ENCODE measurements around the gene FLII. TPM values are rescaled to one million over a fixed set of nuclear protein-coding genes. Genes with fewer than 3 reads are reported as not detected.

Gene FLII
- total and polyA plus RNA-seq, 2 donors (not counting 3 experiments of a cell fraction or from before 2014, with no cell fraction given): 397 to 582 TPM

DNA sequence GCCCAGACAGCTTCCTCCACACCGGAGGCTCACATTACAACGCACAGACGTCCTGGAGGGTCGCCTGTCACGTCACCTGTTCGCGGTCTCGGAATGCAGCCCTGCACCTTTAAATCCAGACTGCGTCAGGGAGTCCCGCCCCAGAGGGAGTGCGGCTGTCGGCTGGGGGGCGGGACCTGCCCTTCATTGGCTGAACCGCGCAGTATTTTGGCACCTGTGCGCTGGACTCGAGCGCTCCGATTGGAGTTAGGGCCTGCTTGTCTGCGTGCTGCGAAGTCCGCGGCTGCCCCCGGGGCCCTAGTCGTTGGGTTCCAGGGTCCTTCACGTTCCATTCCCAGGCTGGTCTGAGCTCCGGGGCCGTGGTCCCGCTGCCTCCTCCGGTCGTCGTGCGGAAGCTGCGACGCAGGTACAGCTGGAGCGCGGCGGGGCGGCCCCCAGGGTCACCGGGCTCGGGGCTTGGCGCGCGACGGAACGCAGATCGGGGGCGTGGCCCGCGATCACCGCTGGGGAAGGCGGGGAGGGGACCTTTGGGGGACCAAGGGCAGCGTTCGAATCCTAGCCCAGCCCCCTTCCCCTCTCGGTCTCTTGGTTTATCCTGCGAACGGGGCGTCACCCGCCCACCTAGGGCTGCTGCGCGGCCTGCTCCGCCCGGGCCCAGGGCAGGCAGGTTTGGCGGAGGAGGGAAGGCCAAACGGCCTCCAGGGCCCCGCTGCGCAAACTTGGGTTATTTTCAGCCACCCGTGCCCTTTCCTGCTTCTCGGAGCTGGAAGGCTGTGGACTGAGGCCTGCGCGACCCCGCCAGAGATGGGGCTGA, 2.0 kb upstream of the FLII start, which contains the start of gene MIEF2:
Gene MIEF2, plus strand, starts transcription at position 331 of the 814 bp plus-strand sequence. CDS start 2,059 bp downstream, outside the sequence.
- H3K9me3 ChIP-seq (replicated peaks; ENCODE audit: control insufficient read depth, insufficient read depth, low read length): no peaks in the 10 kb centered on the region
- H3K36me3 ChIP-seq (ENCODE audit: control insufficient read depth in 2 of 2, extremely low read depth in 1 of 2, insufficient read depth in 2 of 2, low read length in 2 of 2): peaks cover 2 to 28% of the 10 kb centered on the region in 2 experiments
- H3K4me2 ChIP-seq (ENCODE audit: insufficient read depth, low read length): peak within 1 kb of the TSS; percentile 58
- peaks cover 14% of the 10 kb centered on the region for H3K4me1 ChIP-seq (ENCODE audit: control insufficient read depth, extremely low read depth, insufficient read depth, low read length)
- no peaks in the 10 kb centered on the region for H3K27me3 ChIP-seq (ENCODE audit: control insufficient read depth in 2 of 2, insufficient read depth in 2 of 2, low read length in 2 of 2)
- ChIA-PET CTCF (no interaction called here), POLR2A (no interaction called here)
- no peaks in the 10 kb centered on the region for H4K20me1 ChIP-seq (replicated peaks; ENCODE audit: control insufficient read depth, extremely low read depth, insufficient read depth, low read length)
- intact Hi-C loops (cut with micrococcal nuclease): loop anchor here (1.0 kb wide), 3 partner anchors 35 to 55 kb away; partner anchors contain the start of genes LLGL1 and SMCR8
- peak; percentile 95 for FAIRE-seq
- no TSS peak for BruUV-seq (replicated peaks)
- TF ChIP-seq POLR2A (IDR thresholded peaks at IDR 0.05; ENCODE audit: low read depth, low read length) (peak; percentile 52), FOS (IDR thresholded peaks at IDR 0.05; ENCODE audit: borderline replicate concordance, insufficient read depth, low read length) (no peak), MYC (IDR thresholded peaks at IDR 0.05; ENCODE audit: low read depth, low read length) (no peak), POLR2AphosphoS5 (IDR thresholded peaks at IDR 0.05; ENCODE audit: insufficient read depth, low read depth, low read length) (peak; percentile 25)
- H3K79me2 ChIP-seq (ENCODE audit: control insufficient read depth, insufficient read depth, low read length): peaks cover 22% of the 10 kb centered on the region
- dilution Hi-C loops (cut with MboI; ENCODE audit: extremely low pct_ligation_motif_present, low sequenced_read_pairs): no loop called here
- H2AFZ ChIP-seq (ENCODE audit: low read depth, low read length): peak within 1 kb of the TSS; percentile 78
- DNase-seq (ENCODE audit: low read depth, low spot score): peak; percentile 96
- peak within 1 kb of the TSS; percentile 45 to 78 (median 65) for H3K4me3 ChIP-seq (replicated peaks in 1 of 3; ENCODE audit: insufficient read depth in 1 of 3, low read depth in 1 of 3, low read length in 3 of 3)
- peak within 1 kb of the TSS; percentile 23 for H3K27ac ChIP-seq (ENCODE audit: insufficient read depth, low read depth, low read length)
- peak within 1 kb of the TSS; percentile 58 for H3K9ac ChIP-seq (replicated peaks; ENCODE audit: extremely low read depth, insufficient read depth, low read length)
- H3K9me1 ChIP-seq (replicated peaks; ENCODE audit: control insufficient read depth, extremely low read depth, insufficient read depth, low read length): no peaks in the 10 kb centered on the region

DNA sequence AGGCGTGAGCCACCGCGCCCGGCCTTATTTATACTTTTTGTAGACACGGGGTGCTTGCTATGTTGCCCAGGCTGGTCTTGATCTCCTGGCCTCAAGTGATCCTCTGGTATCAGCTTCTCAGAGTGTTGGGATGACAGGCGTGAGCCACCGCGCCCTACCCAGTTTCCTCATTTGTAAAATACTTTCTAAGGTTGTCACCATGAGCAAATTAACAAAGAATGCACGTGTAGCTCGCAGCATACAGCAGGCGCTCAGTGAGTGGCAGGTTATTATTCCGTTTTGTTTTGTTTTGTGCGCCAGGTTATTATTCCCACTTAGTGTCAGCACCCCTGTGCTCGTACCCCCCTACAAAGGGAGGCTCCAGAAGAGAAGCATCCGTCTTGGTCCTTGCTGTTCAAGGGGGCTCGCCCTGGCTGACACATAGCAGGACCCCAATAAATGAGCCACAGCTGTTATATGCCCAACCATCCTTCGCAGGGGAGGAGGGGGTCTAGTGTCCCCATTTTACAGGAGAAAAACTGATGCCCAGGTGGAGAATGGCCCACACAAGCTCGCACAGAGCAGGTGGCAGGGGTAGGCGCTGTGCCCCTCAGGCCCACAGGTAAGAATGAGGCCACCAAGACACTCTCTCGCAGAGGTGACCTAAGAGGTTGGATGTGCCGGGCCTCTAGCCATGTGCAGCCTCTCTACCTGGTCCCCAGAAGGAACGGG, 1.2 kb upstream of the FLII start:
- peaks cover 2 to 29% of the 10 kb centered on the region in 2 experiments for H3K36me3 ChIP-seq (ENCODE audit: control insufficient read depth in 2 of 2, extremely low read depth in 1 of 2, insufficient read depth in 2 of 2, low read length in 2 of 2)
- FAIRE-seq (no peak), DNase-seq (ENCODE audit: low read depth, low spot score) (no peak)
- no peaks in the 10 kb centered on the region for H3K9me3 ChIP-seq (replicated peaks; ENCODE audit: control insufficient read depth, insufficient read depth, low read length)
- peak overlapping the region; percentile 7 for H3K4me2 ChIP-seq (ENCODE audit: insufficient read depth, low read length)
- H3K4me3 ChIP-seq (replicated peaks in 1 of 3; ENCODE audit: insufficient read depth in 1 of 3, low read depth in 1 of 3, low read length in 3 of 3): no peak overlapping the region
- TF ChIP-seq GATA2 (IDR thresholded peaks at IDR 0.05; ENCODE audit: insufficient read depth, insufficient read length, low read depth, low read length) (no peak), MYC (IDR thresholded peaks at IDR 0.05; ENCODE audit: low read depth, low read length) (no peak), JUN (IDR thresholded peaks at IDR 0.05; ENCODE audit: borderline replicate concordance, insufficient read depth, insufficient read length, low read depth) (no peak), EZH2 (IDR thresholded peaks at IDR 0.05; ENCODE audit: borderline replicate concordance, low read depth, low read length, severe bottlenecking) (no peak), POLR2A (IDR thresholded peaks at IDR 0.05; ENCODE audit: low read depth, low read length) (no peak), FOS (IDR thresholded peaks at IDR 0.05; ENCODE audit: borderline replicate concordance, insufficient read depth, low read length) (no peak), POLR2AphosphoS5 (IDR thresholded peaks at IDR 0.05; ENCODE audit: insufficient read depth, low read depth, low read length) (no peak)
- TF ChIP-seq, protein P1, sequence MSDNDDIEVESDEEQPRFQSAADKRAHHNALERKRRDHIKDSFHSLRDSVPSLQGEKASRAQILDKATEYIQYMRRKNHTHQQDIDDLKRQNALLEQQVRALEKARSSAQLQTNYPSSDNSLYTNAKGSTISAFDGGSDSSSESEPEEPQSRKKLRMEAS (IDR thresholded peaks at IDR 0.05; ENCODE audit: insufficient read depth, insufficient read length): no peak
- TF ChIP-seq, protein P2, sequence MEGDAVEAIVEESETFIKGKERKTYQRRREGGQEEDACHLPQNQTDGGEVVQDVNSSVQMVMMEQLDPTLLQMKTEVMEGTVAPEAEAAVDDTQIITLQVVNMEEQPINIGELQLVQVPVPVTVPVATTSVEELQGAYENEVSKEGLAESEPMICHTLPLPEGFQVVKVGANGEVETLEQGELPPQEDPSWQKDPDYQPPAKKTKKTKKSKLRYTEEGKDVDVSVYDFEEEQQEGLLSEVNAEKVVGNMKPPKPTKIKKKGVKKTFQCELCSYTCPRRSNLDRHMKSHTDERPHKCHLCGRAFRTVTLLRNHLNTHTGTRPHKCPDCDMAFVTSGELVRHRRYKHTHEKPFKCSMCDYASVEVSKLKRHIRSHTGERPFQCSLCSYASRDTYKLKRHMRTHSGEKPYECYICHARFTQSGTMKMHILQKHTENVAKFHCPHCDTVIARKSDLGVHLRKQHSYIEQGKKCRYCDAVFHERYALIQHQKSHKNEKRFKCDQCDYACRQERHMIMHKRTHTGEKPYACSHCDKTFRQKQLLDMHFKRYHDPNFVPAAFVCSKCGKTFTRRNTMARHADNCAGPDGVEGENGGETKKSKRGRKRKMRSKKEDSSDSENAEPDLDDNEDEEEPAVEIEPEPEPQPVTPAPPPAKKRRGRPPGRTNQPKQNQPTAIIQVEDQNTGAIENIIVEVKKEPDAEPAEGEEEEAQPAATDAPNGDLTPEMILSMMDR (IDR thresholded peaks at IDR 0.05; ENCODE audit: extremely low read depth in 1 of 2, insufficient read depth in 1 of 2, low read depth in 1 of 2, low read length in 2 of 2): no peak
- intact Hi-C loops (cut with micrococcal nuclease) (loop anchor here (1.0 kb wide), 1 partner anchor 56 kb away; the partner anchor contains the start of gene SMCR8), dilution Hi-C loops (cut with MboI; ENCODE audit: extremely low pct_ligation_motif_present, low sequenced_read_pairs) (no loop called here)
- no peaks in the 10 kb centered on the region for H3K27me3 ChIP-seq (ENCODE audit: control insufficient read depth in 2 of 2, insufficient read depth in 2 of 2, low read length in 2 of 2)
- ChIA-PET POLR2A (no interaction called here), CTCF (no interaction called here)
- peaks cover 14% of the 10 kb centered on the region for H3K4me1 ChIP-seq (ENCODE audit: control insufficient read depth, extremely low read depth, insufficient read depth, low read length)
- H3K79me2 ChIP-seq (ENCODE audit: control insufficient read depth, insufficient read depth, low read length): peaks cover 23% of the 10 kb centered on the region
- H3K27ac ChIP-seq (ENCODE audit: insufficient read depth, low read depth, low read length): no peak overlapping the region
- no TSS peak for BruUV-seq (replicated peaks)
- no peaks in the 10 kb centered on the region for H4K20me1 ChIP-seq (replicated peaks; ENCODE audit: control insufficient read depth, extremely low read depth, insufficient read depth, low read length)
- no peaks in the 10 kb centered on the region for H3K9me1 ChIP-seq (replicated peaks; ENCODE audit: control insufficient read depth, extremely low read depth, insufficient read depth, low read length)
- H2AFZ ChIP-seq (ENCODE audit: low read depth, low read length): peak overlapping the region; percentile 57
- no peak overlapping the region for H3K9ac ChIP-seq (replicated peaks; ENCODE audit: extremely low read depth, insufficient read depth, low read length)

Measured in endothelial cell of umbilical vein (primary cell).